HG03439 (cell line): Measurements from ENCODE around the gene EXT2.

ENCODE experiments used
- ATAC-seq: cut with Tn5 transposase; IDR thresholded peaks from one replicate; pipeline ENCODE4 v1.9.1; 2021; ENCODE audit warnings: mild to moderate bottlenecking, moderate library complexity; ENCODE audit not compliant: unreplicated experiment

The EXT2 gene

DNA sequence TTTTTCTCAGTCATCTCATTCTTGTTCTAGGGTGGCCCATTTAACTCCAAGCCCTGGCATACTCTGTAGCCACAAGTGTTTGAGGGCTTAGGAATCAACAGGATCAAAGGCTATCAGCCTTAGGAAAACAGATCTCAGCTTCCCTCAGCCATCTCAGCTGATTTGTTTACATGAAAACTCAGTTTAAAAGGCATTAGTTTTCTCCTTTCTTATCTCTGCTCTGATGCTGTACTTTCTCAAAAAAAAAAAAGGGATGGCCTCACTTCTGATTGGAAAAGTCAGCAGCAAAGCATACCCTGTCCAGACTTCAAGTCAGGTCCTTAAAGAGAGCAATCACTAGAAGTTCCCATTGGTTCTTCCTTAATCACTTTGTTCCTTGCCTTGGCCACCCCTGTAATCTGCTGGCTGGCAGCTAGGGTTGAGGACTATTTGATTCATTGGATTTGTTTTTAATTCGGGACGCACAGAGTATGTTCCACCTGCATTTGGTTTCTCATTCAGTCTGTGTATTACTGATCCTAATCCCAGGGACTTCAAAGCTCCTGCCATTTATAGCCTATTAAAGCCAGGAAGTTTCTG lies 102.8 kb downstream of the EXT2 start:
- ATAC-seq, result no peak

DNA sequence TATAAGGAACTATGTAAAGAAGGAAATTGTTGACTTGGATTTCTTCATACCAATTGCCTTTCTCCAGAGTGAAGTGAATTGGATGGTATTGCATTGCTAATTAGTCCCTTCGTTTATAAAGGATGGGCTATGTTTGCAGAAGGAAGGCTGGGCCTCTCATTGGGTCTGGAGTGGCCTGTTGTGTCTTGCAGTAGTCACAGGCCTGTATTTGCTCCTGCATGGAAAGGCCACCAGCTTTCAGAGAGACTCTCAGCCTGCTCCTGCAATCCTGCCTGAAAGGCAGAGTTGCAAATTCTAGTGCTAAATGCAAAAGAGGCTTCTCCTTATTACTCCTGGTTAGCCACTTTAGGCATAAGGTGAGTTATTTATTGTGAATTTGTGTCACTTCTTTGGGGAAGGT lies 103.8 kb downstream of the EXT2 start:
- no peak for ATAC-seq

DNA sequence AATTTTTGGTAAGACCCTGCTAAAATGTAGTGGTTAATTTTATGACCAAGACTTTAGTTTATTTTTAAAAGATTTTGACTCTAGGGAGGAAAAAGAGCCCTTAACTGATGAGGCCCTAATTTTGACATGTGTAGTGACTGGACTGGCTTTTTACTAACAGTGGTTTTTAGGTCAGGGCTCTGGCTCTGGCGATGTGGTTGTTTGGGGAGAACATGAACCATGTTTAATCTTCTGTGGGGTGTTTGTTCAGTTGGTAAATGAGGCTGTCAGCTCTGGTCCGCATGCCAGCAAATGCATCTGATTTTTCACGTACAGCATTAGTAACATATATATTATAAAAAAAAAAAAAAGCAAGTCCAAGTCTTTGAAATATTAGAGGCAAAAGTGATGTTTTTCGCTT lies 104.3 kb downstream of the EXT2 start:
- ATAC-seq, result no peak

DNA sequence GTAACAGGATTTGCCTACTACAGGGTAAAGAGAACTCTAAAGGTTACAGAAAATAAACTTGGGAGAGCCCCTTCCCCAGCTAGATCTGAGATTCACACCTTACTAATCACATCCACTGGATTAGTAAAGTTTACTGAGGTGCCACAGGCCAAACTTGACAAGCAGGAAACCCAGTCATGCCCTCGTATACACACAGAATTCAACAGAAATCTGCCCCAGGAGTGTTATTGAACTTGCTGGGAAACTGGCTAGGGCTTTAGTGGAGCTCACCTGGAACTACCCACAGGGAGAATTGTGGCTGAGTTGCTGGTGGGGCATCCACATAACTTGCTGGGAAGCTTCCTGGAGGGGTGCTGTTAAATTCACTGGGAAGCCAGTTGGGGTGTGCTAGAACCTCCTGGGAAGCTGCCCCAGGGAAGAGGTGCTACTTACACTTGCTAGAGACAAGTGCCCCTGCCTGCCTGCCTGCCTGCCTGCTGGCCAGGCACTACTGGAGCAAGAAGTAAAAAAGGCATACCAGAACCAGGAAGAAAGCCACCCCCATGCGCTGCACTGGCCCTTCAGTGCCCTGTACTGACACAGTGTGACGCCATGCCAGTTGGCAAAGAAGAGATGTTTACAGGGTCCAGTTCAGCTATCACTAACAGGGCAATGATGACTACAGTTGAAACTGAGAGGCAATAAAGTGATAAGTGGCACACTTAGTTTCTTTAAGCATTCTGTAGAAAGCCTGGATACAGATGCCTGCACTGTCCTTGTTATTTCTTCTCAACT lies 108.0 kb downstream of the EXT2 start:
- ATAC-seq, result no peak

DNA sequence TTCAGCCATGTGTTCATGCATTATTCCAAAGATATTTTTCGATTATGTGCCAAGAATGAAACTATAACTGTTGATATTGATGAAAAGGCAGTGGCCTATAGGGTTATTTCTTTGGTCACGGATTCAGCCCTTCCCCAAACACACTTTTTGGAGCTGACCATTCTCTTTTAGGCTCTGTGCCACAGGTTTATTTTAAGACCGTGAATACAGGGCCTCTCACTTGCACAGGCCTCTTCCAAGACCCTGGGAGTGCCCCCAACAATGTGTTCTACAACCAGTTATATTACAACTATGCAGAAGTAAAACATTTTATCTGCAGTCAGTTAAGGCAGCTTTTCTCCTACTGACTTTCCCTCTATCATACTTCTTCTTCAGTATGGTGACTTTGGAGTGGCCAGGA lies 109.9 kb downstream of the EXT2 start:
- ATAC-seq, result no peak

DNA sequence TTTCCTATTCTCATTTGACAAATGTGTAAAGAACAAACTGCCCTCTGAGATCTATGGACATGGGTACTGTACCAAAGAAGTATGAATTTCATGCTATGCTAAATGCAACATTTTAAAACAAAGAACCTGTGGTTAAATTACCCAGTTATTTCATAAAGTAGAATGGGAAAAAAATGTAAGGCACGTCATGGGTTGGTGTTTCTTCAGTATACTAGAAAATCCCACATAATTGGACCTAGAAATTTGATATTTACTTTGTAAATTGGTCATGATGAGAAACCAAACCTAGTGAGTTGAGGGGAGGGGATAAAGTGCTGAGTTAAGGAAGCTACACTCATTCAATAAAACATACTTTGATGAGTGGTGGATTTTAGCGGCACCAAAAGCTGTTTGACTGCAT lies 110.4 kb downstream of the EXT2 start:
- ATAC-seq, result no peak

DNA sequence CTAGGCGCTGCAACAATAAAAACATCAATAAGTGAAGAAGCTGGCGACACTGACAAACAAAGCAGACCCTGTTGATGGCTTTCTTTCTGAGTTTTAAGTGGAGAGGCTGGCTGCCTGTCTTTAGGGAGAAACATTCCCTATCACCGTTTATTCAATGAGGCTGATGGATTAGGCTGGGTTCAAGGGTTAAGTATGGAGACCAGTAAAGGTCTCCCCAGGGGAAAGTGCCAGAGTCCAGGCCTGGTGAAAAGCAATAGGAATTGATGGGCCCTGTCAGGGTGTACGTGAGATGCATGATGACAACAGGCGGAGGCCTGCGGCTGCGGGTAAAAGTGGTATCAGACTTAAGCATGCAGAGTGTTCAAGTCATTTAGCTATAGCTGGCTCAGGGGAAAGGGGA lies 111.8 kb downstream of the EXT2 start:
- no peak for ATAC-seq

DNA sequence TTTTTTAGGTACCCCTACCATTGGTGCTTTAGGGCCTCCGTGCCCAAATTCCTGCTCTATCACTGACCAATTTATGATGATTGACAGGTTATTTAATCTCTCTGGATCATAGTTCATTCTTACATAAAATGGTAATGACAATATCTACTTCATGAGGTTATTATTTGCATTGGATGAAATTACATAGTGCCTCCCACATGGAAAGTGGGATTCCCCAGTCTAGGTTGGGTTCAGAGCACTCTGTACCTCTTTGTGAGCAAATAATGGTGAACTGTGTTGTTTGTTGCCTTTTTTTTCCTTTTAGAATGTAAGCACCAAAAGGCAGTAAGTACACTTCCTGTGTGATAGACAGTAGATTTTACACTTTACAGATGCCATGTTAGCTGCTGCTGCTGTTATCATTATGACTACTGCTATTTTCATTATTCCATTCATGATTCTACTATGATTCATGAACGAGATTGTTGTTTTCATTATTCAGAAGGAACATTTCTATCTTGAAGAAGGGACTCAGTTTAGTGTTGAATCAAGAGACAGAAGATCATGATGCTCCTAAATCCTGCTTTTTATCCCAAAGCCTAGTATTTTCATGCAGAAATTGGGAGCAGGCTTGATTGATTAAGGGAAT lies 113.6 kb downstream of the EXT2 start:
- no peak for ATAC-seq

DNA sequence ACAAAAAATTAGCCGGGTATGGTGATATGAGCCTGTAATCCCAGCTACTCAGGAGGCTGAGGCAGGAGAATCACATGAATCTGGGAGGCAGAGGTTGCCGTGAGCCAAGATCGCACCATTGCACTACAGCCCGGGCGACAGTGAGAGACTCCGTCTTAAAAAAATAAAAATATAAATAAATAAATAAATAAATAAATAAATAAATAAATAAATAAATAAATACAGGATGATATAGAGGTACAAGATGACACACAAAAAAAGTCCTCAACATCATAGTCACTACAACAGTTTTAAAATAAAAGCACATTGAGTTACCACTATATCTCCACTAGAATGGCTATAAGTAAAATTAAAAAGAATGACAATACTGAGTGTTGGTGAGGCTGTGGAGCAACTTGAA lies 116.7 kb downstream of the EXT2 start:
- ATAC-seq, result no peak

DNA sequence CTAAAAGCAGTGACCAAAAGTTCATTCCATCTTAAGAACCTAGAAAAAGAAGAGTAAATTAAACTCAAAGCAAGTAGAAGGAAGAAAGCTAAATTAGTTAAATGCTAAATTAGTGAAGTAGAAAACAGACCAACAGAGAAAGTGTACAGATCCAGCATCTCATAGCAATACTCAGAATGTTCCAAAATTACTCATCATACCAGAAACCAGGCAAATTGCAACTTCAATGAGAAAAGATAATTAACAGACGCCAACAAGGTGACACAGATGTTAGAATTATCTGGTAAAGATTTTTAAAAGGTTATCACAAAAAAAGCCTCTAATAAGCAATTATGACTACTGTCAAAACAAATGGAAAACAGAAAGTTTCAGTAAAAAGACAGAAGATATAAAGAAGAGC lies 117.7 kb downstream of the EXT2 start:
- no peak for ATAC-seq

DNA sequence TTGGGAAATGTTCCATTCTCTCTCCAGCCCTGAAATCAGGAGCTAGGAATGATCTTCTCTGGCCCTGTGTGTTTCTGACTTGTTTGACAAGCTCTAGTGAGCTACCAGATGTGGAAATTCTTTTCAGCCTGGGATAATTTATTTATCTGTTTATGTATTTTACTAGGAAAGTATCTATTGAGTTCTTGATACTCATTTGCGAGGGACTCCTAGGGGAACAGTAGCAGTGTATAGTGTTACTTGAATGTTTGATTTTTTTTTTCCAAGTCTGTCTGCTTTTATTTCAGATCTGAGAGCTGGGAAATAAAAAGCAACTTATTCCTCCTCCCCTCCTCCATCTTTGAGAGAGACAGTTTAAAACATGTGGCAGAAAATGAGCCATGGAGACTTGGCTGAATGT lies 122.0 kb downstream of the EXT2 start:
- ATAC-seq, result no peak

DNA sequence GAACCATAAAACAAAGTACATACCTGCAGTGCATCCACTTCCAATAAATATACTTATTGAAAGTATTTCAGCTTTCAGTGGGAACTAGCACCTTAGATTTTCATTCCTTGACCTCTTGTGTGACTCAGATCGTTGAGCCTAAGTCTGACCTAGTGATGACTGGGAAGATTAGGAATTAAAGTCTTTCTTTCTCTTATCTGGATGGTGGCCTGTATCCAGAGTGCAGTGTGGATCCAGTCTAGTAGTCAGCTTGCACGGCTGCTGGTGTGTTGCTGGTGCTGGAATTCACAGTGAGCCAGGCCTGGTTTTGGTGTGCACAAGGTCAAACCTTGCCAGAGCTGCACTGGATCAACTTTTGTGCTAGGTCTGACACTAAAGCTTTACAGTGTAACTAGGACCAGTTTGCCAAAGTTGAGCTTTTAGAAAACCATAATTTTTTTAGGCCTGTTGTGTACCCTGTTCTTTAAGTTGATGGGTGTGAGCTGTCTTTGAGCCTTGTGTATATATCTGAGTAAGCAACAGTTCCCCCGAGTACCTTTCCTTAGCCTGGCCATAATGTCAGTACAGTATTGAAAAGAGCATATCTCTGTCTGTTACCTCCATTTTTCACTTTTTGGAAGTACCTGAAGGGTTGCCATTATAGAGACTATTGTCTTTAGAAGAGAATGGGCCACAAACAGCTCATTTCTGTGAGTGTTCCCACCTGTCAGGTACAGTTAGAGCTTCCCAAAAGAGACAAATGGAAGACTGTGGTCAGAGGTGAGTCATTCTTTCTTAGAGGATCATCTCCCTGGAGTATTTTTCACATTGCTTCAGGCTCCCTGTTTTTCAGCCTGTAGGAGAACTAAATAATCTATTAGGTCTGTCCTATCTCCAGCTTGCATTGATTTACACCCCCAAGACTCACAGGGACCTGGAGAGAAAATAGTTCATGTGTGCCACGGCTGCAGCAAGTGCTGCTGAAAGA lies 124.6 kb downstream of the EXT2 start:
- no peak for ATAC-seq

DNA sequence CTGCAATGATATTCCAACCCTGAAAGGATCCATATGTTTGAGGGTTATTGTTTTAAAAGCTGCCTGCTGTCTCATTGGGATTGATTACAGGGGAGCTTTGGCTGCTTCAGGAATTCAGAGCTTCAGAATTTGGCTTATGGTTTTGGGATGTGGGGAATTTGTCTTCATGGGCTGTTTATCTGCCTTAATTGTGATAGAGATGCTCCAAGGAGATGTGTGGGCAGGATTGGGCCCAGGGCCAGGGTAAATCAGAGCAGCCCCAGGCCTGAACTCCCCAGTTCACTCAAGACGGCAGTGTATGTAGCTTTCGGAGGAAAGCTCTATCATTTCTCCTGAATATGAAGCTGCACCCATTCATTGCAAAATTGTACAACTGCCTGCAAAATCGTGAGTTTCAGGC lies 126.0 kb downstream of the EXT2 start:
- ATAC-seq, result no peak

DNA sequence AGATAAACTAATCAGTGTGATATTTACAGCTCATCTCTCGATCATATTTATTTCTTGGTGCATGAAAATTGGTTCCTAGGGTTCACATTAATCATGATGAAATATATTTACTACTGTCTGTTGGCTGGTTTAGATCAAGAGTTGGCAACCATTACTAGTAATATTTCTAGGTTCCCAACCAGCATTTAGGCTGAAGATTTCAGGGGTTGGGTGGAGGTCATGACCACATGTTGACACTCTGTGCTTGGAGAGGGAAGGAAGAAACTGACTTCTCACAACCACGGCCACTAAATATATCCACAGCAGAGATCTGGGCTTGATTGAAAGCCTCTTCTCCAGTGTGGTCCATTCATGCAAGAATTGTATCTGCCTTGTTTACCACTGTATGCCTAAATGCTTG lies 126.5 kb downstream of the EXT2 start:
- ATAC-seq, result no peak

DNA sequence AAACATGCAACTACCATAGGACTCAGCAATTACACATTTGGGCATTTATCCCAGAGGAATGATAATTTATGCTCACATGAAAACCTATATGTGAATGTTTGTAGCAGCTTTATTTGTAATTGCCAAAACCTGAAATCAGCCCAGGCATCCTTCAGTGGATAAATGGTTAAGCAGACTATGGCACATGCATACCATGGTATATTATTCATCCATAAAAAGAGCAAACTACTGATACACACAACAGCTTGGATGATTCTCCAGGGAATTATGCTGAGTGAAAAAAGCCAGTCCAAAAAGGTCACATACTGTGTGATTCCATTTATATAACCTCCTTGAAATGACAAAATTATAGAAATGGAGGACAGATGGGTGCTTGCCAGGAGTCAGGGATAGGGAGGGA lies 127.8 kb downstream of the EXT2 start:
- ATAC-seq, result no peak

DNA sequence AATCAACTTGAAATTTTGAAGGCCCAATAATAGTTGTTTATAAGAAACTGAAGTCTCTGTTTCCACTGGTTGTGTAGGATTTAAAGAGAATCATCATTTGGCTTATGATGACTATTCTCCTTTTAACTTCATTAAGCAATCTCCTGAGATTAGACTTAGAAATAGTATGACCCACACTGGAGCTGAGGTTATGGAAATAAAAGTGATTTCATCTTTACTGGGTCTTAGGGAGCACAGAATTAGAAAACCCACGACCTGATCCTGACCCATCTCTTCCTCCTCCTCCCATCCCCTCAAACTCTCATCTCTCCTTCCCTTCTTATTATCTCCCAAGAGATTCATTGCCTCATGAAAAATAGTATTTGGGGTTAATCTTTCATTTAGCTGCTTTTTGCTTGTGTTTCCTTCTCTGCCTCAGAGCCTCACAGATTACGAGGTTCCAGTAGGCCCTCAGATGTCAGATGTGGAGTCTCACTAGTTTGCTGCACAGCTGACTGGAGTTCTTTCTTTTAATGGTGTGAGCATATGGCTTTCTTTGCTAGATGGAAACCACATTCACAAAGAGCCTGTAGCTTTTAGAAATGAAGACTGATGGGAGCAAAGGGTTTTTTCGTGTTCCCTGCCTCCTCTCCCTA lies 129.5 kb downstream of the EXT2 start:
- ATAC-seq, result no peak

DNA sequence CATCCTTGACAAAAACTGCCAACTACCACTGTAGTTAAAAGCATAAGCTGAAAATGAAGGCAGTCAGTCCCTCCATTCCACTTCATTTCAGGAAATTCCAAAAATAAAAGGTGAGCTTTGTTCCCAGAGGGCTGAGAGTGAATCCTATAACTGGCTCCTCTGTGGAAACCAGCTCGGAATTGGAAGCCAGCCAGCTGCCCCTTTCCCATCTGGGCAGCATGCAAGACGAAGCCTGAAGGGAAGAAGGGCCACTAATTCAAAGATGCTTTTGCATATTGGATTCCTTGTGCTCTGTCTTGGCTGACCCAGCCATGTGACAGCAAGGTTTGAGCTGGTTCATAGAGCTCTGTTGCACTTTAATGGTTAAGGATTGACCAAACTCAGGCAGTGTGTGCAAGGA lies 131.0 kb downstream of the EXT2 start:
- ATAC-seq, result no peak

DNA sequence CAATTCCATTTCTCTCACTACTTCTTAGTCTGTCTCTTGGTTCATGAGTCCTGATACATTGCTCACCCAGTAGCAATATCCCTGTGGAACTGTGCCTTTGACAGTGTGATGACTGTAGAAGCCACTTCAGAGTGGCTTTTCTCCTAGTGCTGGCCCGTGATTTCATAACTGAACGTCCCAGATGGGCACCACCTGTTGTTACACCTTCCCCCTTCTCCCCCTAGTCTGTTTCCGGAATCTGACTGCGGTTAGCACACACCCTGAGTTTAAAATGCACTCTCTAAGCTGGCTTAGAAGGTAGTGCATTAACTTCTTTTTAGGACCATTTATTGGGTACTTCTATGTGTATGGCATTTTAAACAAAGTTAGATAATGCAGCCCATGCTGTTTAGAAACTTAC lies 131.5 kb downstream of the EXT2 start:
- no peak for ATAC-seq

DNA sequence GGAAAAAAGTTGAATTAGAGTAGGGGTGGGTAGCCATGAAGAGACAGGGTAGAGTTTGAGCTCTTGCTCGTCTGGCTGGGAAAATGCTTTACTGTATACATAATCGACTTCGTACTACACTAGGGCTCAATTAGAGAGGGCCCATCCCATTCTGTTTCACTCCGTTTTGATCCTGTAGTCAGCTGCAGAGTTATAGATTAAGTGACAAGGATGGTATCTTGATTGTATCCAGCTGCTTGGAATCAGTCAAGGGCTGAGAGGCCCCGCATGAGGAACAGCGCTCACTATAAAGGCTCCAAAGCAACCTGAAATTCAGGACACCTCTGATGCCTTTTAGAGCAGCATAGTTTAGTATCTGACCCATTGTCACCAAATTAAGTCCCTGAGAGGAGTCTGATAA lies 132.9 kb downstream of the EXT2 start:
- ATAC-seq, result no peak

DNA sequence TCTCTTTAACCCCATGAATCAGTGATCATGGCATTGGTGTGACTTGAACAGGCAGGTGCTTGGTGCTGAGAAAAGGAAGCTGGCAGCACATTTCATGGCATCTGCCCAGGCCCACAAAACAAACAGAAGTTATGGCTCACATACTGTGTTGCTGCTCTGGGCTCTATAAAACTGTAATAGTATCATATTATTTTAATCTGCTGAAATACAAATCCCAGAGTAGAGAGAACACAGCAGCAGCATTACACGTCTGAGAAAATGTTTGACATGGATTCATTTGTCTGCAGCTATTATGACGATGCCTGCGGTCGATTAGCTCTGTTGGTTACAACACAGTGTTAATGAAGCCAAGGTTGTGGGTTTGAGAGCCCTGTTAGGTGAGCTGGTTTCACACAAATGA lies 133.6 kb downstream of the EXT2 start:
- no peak for ATAC-seq

DNA sequence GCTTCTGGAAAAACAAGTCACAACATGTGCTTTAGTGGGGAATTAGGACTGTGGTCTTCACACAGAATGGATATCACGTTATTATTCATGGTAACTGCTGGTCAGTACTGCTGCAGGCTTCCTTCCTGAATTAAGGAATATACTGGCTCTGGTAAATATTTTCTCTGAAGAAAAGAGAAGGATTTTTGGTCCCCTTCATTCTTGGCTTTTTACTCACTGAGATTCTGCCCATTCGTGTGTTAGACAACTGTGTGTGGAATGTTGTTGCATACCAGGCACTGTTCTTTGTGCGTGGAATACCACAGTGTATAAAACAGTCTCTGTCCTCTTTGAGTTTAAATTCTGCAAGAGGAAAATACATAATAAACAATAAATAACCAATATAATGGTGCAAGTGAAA lies 134.1 kb downstream of the EXT2 start:
- no peak for ATAC-seq
